SK-N-SH (cell line): Measurements from ENCODE around the gene SHROOM4. TPM values are rescaled to one million over a fixed set of nuclear protein-coding genes. Genes with fewer than 3 reads are reported as not detected.

Source experiments
- CTCF ChIA-PET: fragments of 300-600, 350-600 bp; formaldehyde crosslinking; extraction: SDS; loops from one replicate; lab custom pipeline; 2021; lab: Yijun Ruan, JAX
- POLR2A ChIA-PET: fragments of 350-600 bp; sonication (Branson Sonifier 250); formaldehyde crosslinking; extraction: SDS; loops from one replicate; lab custom pipeline; 2020; ENCODE audit warnings: antibody characterized with exemption, inconsistent platforms; lab: Yijun Ruan, JAX
- DNase-seq: peaks from one replicate; pipeline ENCODE4 v3.0.0; 2012
- H2AFZ ChIP-seq: fragments of 200-600 bp; sonication (generic); 2 replicates; pipeline ENCODE4 v1.8.1; 2016; ENCODE audit warnings: antibody characterized with exemption, mild to moderate bottlenecking, low read depth
- H3F3A ChIP-seq: fragments of 200-600 bp; sonication (generic); replicated peaks from 2 replicates; pipeline ENCODE3; 2016; ENCODE audit warnings: antibody characterized with exemption, mild to moderate bottlenecking; ENCODE audit not compliant: insufficient read depth
- H3K27ac ChIP-seq, 2 experiments: fragments of 200-500 bp in 1 of 2; fragments of 200-600 bp in 1 of 2; sonication (Bioruptor generic) in 1 of 2; sonication (generic), shearing (Covaris generic) in 1 of 2; 2 replicates each; pipeline versions ENCODE4 v1.5.1 to v1.6.1; 2014 to 2016; ENCODE audit warnings: low read depth in 2 of 2, inconsistent platforms in 1 of 2, low read length in 1 of 2, mild to moderate bottlenecking in 1 of 2, mixed read lengths in 1 of 2
- H3K27me3 ChIP-seq: fragments of 200-600 bp; sonication (generic), shearing (Covaris generic); 2 replicates; pipeline ENCODE4 v1.6.1; 2016; ENCODE audit warnings: mixed run types; ENCODE audit not compliant: insufficient read depth
- H3K36me3 ChIP-seq, 2 experiments: fragments of 200-500 bp in 1 of 2; fragments of 200-600 bp in 1 of 2; sonication (Bioruptor generic) in 1 of 2; sonication (generic) in 1 of 2; replicated peaks in 1 of 2; 2 replicates each; pipeline versions ENCODE3 to v1.5.1; 2014 to 2016; ENCODE audit warnings: low read length in 1 of 2, mild to moderate bottlenecking in 1 of 2; ENCODE audit not compliant: insufficient read depth in 2 of 2, control insufficient read depth in 1 of 2
- H3K4me1 ChIP-seq, 2 experiments: fragments of 200-500 bp in 1 of 2; fragments of 200-600 bp in 1 of 2; sonication (Bioruptor generic) in 1 of 2; sonication (generic), shearing (Covaris generic) in 1 of 2; 2 replicates each; pipeline versions ENCODE4 v1.5.1 to v1.6.1; 2014 to 2016; ENCODE audit warnings: low read depth in 1 of 2, low read length in 1 of 2, mixed run types in 1 of 2; ENCODE audit not compliant: insufficient read depth in 2 of 2, control insufficient read depth in 1 of 2
- H3K4me2 ChIP-seq: fragments of 200-600 bp; sonication (generic), shearing (Covaris generic); 2 replicates; pipeline ENCODE4 v1.6.1; 2017; ENCODE audit warnings: mixed run types
- H3K4me3 ChIP-seq, 2 experiments: fragments of 200-500 bp in 1 of 2; fragments of 200-600 bp in 1 of 2; sonication (Bioruptor generic) in 1 of 2; sonication (generic), shearing (Covaris generic) in 1 of 2; 2 replicates each; pipeline versions ENCODE4 v1.5.1 to v1.8.1; 2014 to 2016; ENCODE audit warnings: low read depth in 2 of 2, inconsistent platforms in 1 of 2, low read length in 1 of 2, mild to moderate bottlenecking in 1 of 2, mixed read lengths in 1 of 2, moderate library complexity in 1 of 2
- H3K79me2 ChIP-seq: fragments of 200-600 bp; sonication (generic); 2 replicates; pipeline ENCODE4 v1.8.1; 2017; ENCODE audit warnings: mild to moderate bottlenecking; ENCODE audit not compliant: insufficient read depth
- H3K9ac ChIP-seq: fragments of 200-600 bp; sonication (generic); 2 replicates; pipeline ENCODE4 v1.6.1; 2017; ENCODE audit warnings: mixed run types
- H3K9me2 ChIP-seq: fragments of 200-600 bp; sonication (generic); 2 replicates; pipeline ENCODE4 v1.6.1; 2017; ENCODE audit warnings: mixed run types
- H3K9me3 ChIP-seq: fragments of 200-600 bp; sonication (generic); 2 replicates; pipeline ENCODE4 v1.6.1; 2017; ENCODE audit warnings: mixed run types, mild to moderate bottlenecking, moderate library complexity
- H4K20me1 ChIP-seq: fragments of 200-600 bp; sonication (generic); 2 replicates; pipeline ENCODE4 v1.6.1; 2017; ENCODE audit warnings: mild to moderate bottlenecking, mixed run types; ENCODE audit not compliant: insufficient read depth
- ELF1 ChIP-seq: IDR thresholded peaks from 2 replicates; pipeline ENCODE4 v1.4.0; 2012
- EP300 ChIP-seq, 2 experiments: IDR thresholded peaks; 2 replicates each; pipeline versions ENCODE4 v1.4.0 to v1.6.1; 2012; ENCODE audit warnings: borderline replicate concordance in 1 of 2, low read depth in 1 of 2, low read length in 1 of 2
- EZH2phosphoT487 ChIP-seq: fragments of 200-600 bp; sonication (generic); IDR thresholded peaks from 2 replicates; pipeline ENCODE4 v1.6.1; 2017; ENCODE audit warnings: low read depth, mixed run types, mild to moderate bottlenecking, antibody characterized with exemption, moderate library complexity, borderline replicate concordance
- FOSL2 ChIP-seq: IDR thresholded peaks from 2 replicates; pipeline ENCODE4 v1.4.0; 2012; ENCODE audit warnings: low read depth, mild to moderate bottlenecking, moderate library complexity, borderline replicate concordance
- FOXJ3 ChIP-seq: sonication (generic); formaldehyde crosslinking; IDR thresholded peaks from 2 replicates; pipeline ENCODE4 v1.5.1; 2020; ENCODE audit warnings: mild to moderate bottlenecking, missing genetic modification reagents
- GABPA ChIP-seq: IDR thresholded peaks from 2 replicates; pipeline ENCODE4 v1.4.0; 2012; ENCODE audit warnings: low read depth, mild to moderate bottlenecking
- GATA2 ChIP-seq: sonication (generic); formaldehyde crosslinking; IDR thresholded peaks from 2 replicates; pipeline ENCODE4 v1.5.0; 2020; ENCODE audit warnings: mild to moderate bottlenecking, missing genetic modification reagents
- JUND ChIP-seq: IDR thresholded peaks from 2 replicates; pipeline ENCODE4 v1.4.0; 2012
- MAX ChIP-seq: IDR thresholded peaks from 2 replicates; pipeline ENCODE4 v1.4.0; 2012; ENCODE audit warnings: low read depth
- MEF2A ChIP-seq: IDR thresholded peaks from 2 replicates; pipeline ENCODE4 v1.4.0; 2012; ENCODE audit warnings: low read depth, borderline replicate concordance
- PBX3 ChIP-seq: IDR thresholded peaks from 2 replicates; pipeline ENCODE4; 2012
- RCOR1 ChIP-seq: fragments of 150-350 bp; IDR thresholded peaks from 2 replicates; pipeline ENCODE4 v1.6.1; 2017; ENCODE audit warnings: antibody characterized with exemption, low read length
- RFX5 ChIP-seq: IDR thresholded peaks from 2 replicates; pipeline ENCODE4 v1.6.1; 2012; ENCODE audit warnings: mild to moderate bottlenecking, improper control_type of control experiment, low read length
- RXRA ChIP-seq: IDR thresholded peaks from 2 replicates; pipeline ENCODE4 v1.4.0; 2012; ENCODE audit warnings: low read depth, mild to moderate bottlenecking, borderline replicate concordance
- SIN3A ChIP-seq: IDR thresholded peaks from 2 replicates; pipeline ENCODE4 v1.6.1; 2012; ENCODE audit warnings: low read depth, mild to moderate bottlenecking, low read length, moderate library complexity, borderline replicate concordance
- SMC3 ChIP-seq: IDR thresholded peaks from 2 replicates; pipeline ENCODE4 v1.6.1; 2012; ENCODE audit warnings: low read depth, low read length, improper control_type of control experiment
- TAF1 ChIP-seq: IDR thresholded peaks from 2 replicates; pipeline ENCODE4 v1.6.1; 2012; ENCODE audit warnings: low read depth, mild to moderate bottlenecking, low read length, moderate library complexity, borderline replicate concordance
- USF1 ChIP-seq: IDR thresholded peaks from 2 replicates; pipeline ENCODE4 v1.4.0; 2012; ENCODE audit warnings: low read depth, borderline replicate concordance
- USF2 ChIP-seq: fragments of 150-350 bp; IDR thresholded peaks from 2 replicates; pipeline ENCODE4 v1.6.1; 2017; ENCODE audit warnings: antibody characterized with exemption, low read length, low read depth, borderline replicate concordance
- YY1 ChIP-seq: IDR thresholded peaks from 2 replicates; pipeline ENCODE4 v1.4.0; 2012; ENCODE audit warnings: low read depth, mild to moderate bottlenecking
- WGBS: methylation state at CpG from one replicate; pipeline ENCODE4 v1.1.6; 2017; ENCODE audit warnings: low lambda C conversion rate; 5-methylcytosine and 5-hydroxymethylcytosine counted together
- polyA plus RNA-seq, 3 experiments: library from polyadenylated mRNA; depleted of rRNA; stranded (reverse); fragments of >200 nt; gene quantifications; 2 replicates each; pipeline ENCODE4 v1.2.3, GENCODE V29; 2012
- TF ChIP-seq, protein P1 (sequence below): IDR thresholded peaks from 2 replicates; pipeline ENCODE4 v1.4.0; 2012; ENCODE audit warnings: low read depth, borderline replicate concordance

Gene SHROOM4
- polyA plus RNA-seq, 1 of the 3 experiments (the other 2 are of a cell fraction): 0.31 TPM

DNA sequence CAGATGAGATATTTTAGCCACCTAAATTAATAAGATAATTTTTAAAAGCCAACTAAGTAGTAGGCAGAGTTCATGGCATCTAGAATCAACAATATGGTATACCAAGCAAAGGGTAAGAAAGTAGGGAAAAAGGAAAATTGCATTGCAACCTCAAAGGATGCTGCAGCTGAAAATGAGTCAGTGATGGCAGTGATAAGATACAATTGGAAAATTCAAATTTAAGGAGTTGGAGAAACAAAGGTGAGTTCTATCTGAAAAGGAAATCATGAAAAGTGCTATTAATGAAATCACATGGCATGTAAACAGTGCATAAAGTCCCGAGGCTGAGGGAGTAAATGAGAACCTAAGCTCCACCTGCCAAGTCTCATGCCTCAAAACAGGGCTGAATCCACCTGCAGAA, 33.9 kb downstream of the SHROOM4 start (continued):
- TF ChIP-seq FOSL2: no peak
- no peak for TF ChIP-seq MAX
- no peak for TF ChIP-seq USF1

- no peak overlapping the region for H3K4me2 ChIP-seq
These were observed 34.3 kb downstream of the SHROOM4 start for GRCh38 chrX:50779694-50780093.

More at GRCh38 chrX:50779694-50780093, 34.3 kb downstream of the SHROOM4 start:
- H4K20me1 ChIP-seq: no peaks in the 10 kb centered on the region
- no peak overlapping the region for H2AFZ ChIP-seq
- no peaks in the 10 kb centered on the region for H3F3A ChIP-seq
- H3K4me3 ChIP-seq: no peak overlapping the region
- no peaks in the 10 kb centered on the region for H3K9me2 ChIP-seq
- ChIA-PET CTCF (interaction anchor here (0.8 kb wide), 1 partner anchor 11 kb away, joined by 3 read pairs; no protein-coding TSS in a partner anchor), POLR2A (no interaction called here)
- H3K4me1 ChIP-seq: no peaks in the 10 kb centered on the region
- H3K36me3 ChIP-seq: no peaks in the 10 kb centered on the region
- TF ChIP-seq JUND: no peak
- TF ChIP-seq TAF1: no peak
- TF ChIP-seq PBX3: no peak
- no peak for TF ChIP-seq YY1
- no peak for TF ChIP-seq ELF1
- TF ChIP-seq EP300 (IDR thresholded peaks at IDR 0.05; ENCODE audit: borderline replicate concordance in 1 of 2, low read depth in 1 of 2, low read length in 1 of 2): no peak
- no peak for TF ChIP-seq EZH2phosphoT487
- no peak for TF ChIP-seq MAX
- TF ChIP-seq RCOR1: no peak
- no peak for TF ChIP-seq MEF2A
- no peak for TF ChIP-seq USF1
- no peak for TF ChIP-seq GABPA
- no peak for TF ChIP-seq USF2
- TF ChIP-seq RFX5: no peak
- TF ChIP-seq RXRA: no peak
- TF ChIP-seq SMC3: no peak
- no peak for TF ChIP-seq FOXJ3 (CRISPR knock-in tag)
- TF ChIP-seq, protein P1, sequence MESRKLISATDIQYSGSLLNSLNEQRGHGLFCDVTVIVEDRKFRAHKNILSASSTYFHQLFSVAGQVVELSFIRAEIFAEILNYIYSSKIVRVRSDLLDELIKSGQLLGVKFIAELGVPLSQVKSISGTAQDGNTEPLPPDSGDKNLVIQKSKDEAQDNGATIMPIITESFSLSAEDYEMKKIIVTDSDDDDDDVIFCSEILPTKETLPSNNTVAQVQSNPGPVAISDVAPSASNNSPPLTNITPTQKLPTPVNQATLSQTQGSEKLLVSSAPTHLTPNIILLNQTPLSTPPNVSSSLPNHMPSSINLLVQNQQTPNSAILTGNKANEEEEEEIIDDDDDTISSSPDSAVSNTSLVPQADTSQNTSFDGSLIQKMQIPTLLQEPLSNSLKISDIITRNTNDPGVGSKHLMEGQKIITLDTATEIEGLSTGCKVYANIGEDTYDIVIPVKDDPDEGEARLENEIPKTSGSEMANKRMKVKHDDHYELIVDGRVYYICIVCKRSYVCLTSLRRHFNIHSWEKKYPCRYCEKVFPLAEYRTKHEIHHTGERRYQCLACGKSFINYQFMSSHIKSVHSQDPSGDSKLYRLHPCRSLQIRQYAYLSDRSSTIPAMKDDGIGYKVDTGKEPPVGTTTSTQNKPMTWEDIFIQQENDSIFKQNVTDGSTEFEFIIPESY: no peak
- no peak for TF ChIP-seq GATA2 (CRISPR knock-in tag)
- TF ChIP-seq SIN3A: no peak
- 0 out of 2 replicates have a peak, but pooled peaks cover 5% of the 10 kb centered on the region for H3K27me3 ChIP-seq
- no peak overlapping the region for H3K27ac ChIP-seq
- no peak for DNase-seq
- no peak overlapping the region for H3K9ac ChIP-seq
- H3K79me2 ChIP-seq: no peaks in the 10 kb centered on the region
- 10% methylated on average over 2 of the region's 2 CpGs for WGBS
- no peaks in the 10 kb centered on the region for H3K9me3 ChIP-seq
